ENCODE data around the gene GLRA3.
"Not testable (repeated sequence)": the region's sequence is repeated elsewhere in the genome, so short reads cannot be mapped to it uniquely, and the experiment has no call there.

The GLRA3 gene

DNA sequence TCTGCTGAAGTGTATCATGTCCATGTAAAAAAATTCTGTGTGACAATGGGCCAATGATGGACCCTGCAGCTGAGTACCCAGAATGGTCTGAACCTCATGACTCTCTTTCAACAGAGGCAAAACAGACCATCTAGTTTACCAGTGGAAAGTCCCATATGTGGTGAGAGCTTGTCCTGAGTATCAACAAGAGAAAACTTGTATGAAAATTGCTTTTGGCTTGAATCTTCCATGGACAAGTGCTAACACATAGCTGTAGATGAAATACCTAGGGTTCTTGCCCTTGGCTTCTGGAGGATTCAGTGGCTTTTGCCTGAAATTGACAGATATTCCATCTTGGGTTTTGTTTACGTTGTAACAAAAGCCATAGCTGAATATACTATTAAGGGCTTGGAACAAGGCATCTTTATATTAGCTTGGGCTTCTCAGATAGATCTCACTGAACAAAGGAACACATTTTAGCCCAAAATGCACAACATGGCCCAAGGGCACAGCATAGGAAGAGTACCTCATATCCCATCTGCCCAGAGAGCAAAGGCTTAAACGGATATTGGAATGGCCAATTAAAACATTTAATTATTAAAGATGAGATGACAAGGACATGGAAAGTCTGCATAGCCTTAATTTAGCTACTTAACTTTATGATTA is 178.2 kb downstream of the GLRA3 start:
- no peak for DNase-seq (ENCODE audit: low read depth)

DNA sequence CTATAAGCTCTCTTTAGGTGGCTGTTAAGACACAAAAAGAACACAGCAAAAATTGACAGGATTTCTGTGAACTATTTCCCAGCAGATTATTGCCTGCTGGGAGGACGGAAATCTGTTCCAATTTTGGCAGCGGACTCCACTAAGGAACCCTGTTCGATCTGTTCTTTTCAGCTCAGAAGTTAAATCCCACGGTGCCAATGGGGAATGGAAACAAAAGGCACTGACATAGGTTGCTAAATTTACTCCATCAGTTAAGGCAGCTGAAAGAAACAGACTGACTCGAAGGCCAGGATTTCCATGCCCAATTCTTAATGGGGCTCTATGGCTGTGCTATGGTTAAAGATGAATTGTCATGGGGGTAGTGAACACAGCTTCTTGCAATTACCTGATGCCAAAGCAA is 180.2 kb downstream of the GLRA3 start:
- DNase-seq (ENCODE audit: low read depth), result no peak

DNA sequence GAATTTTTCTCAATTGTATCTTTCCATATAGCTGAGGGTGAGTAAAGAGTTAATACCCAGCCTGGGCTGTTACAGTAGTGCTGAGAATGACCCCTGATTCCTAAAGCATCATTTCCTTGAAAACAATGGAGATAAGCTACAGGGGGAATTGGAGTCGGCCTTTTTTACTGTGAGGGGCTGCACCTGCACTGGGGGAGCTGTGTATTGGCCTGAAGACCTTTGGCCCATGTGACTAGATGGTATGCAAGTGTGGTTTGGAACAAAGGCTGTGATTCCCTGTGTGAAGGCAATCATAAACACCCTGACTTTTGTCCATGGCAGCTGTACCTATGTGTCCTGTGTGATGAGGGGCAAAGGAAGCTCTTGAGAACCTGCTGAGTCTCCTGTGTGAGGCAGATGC is 182.7 kb downstream of the GLRA3 start:
- no peak for DNase-seq (ENCODE audit: low read depth)

DNA sequence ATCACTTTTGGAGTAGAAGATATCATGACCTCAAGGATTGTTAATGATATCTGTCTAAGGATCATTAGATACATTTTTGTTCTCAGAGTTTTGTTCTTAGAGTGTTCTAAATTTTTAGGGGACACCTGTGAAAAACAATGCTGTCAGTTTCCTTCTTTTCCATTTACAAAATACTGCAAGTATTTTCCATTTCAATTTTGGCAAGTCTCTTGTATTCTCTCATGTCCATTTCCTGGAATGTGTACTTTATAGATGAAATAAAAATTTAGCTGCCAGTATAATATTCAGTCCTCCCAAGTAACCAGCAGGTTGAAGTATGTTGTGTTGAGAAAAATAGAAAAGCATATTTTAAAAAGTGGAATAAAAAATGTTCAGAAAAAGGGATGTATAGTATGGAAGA is 188.9 kb downstream of the GLRA3 start:
- DNase-seq (ENCODE audit: low read depth), result no peak

DNA sequence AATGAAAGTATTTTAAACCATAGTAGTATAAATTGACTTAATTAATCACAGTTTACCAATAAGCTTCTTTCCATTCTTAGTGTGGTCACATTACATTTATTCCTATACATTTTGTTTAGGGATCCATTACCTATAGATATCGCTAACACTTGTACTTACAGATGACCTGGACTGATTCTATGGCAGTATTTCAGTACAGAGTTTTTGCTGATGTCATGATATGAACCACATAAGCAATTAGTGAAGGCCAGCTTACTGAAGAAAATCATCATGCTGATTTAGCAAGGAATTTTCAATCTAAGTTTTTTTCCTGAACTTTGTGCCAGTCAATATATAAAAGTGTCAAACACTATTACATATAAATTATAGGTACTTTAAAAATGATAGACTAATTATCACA is 193.3 kb downstream of the GLRA3 start:
- no peak for DNase-seq (ENCODE audit: low read depth)

DNA sequence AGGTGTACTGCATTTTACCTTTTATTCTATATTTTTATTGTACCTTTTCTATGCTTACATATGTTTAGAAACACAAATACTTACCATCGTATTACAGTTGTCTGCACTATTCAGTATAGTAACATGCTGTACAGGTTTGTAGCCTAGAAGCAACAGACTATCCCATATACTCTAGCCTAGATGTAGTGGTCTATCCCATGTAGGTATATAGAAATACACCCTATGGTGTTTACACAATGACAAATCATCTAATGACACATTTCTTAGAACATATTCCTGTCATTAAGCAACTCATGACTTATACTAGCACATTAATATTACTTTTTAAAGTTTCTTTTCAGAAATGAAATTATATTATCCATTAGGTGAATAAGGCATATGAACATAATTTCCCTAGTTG is 195.6 kb downstream of the GLRA3 start:
- DNase-seq (ENCODE audit: low read depth), result no peak

DNA sequence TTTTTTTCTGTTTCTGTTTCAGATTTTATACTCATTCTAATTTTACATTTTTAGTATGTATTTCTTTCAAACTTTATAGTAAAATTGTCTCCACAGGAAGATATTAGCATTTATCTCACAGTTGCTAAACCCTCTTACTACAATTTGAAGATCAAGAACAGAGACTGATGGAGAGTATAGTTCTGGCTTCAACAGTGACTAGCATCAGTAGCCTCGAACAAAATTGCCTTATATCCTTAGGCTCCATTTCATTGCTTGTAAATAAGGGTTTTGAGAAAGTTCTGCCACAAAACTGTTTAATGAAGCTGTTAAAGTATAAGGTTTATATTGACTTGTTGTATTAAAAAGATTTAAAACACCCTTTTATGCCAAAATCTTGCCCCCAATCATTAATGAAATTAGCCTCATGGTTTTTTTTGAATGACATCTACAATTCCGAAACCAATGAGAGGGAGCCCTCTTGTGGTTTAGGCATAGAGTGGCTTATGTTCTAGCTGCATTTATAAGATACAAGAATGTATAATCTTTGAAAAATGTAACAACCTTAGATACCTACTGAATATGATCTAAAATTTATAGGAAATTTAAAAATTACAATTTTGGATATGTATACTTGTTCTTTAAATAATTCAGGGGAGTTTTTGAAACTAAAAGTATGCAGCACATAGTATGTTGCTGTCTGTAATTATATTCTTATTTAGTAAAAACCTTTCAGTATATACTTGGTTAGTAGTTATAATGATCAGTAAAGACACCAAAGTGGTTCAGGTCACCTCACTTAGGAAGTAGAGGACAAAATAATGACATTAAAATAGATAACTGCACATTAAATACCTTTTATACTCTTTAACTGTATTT is 196.9 kb downstream of the GLRA3 start:
- DNase-seq (ENCODE audit: low read depth), result peak; percentile 39

DNA sequence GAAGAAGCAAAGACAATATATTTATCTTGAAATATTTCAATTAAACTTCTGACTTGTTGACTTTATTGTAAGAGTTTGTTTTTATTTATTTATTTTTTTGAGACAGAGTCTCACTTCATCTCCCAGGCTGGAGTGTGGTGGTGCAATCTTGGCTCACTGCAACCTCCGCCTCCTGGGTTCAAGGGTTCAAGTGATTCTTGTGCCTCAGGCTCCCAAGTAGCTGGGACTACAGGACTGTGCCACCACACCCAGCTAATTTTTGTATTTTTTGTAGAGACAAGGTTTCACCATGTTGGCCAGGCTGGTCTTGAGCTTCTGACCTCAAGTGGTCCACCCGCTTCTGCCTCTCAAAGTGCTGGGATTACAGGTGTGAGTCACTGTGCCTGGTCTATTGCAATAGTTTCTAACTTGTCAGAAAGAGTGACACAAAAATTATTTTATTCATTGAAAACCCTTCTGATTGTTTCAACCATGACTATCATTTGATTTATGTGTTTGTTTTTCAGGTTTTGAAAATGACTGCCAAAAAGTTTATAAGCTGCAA is 199.1 kb downstream of the GLRA3 start:
- DNase-seq (ENCODE audit: low read depth), result not testable (repeated sequence)

DNA sequence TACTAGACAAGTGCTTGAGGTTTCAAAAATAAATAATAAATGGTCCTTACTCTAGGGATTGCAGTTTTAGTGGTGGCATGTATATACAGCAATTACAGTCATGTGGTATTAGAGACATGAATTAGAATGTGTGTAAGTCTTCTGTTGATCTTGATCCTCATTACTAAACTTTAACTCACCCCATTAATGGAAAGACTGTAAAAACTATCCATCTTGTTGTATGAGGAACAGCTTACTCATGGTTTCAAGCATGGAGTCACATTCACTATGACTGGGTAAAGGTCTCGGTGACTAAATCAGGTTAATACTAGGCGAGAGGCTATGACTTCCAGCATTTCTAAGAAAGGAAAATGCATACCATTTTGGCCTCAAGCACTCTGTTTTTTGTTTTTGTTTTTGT is 199.8 kb downstream of the GLRA3 start:
- no peak for DNase-seq (ENCODE audit: low read depth)

DNA sequence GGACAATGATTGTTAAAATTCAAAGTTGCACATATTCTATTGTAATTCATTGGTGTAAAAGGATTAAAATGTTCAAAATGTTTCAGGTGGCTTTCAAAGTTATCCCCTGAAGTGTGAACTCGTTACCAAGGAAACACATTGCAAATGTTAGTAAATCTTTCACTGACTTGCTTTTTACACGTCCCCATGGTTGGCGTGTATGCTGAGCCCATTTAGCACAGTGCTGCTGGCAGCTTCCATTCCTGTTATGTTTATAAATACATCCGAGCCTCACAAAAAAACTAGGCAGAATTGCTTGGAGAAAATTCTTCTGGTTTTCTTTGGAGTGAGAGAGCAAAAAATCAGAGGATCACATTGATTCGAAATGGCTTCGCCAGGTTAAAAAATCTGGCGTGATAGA is 200.9 kb downstream of the GLRA3 start:
- no peak for DNase-seq (ENCODE audit: low read depth)

DNA sequence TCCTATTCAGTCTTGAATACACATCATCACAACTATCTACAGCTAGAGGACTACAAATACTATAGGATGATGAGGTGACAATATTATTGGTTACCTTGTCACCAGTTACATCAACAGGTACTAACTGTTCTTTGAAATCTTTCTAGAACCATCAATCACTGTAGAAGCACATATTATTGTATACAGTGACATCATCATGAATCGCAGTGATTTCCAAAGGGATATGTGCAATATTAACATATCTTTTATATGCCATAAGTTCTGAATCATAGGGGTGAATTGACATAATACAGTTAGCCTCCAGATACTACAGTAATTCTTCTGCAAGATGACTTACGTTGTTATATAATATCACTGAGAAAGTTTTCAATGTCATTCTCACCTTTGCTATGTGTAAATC is 201.6 kb downstream of the GLRA3 start:
- DNase-seq (ENCODE audit: low read depth), result no peak

DNA sequence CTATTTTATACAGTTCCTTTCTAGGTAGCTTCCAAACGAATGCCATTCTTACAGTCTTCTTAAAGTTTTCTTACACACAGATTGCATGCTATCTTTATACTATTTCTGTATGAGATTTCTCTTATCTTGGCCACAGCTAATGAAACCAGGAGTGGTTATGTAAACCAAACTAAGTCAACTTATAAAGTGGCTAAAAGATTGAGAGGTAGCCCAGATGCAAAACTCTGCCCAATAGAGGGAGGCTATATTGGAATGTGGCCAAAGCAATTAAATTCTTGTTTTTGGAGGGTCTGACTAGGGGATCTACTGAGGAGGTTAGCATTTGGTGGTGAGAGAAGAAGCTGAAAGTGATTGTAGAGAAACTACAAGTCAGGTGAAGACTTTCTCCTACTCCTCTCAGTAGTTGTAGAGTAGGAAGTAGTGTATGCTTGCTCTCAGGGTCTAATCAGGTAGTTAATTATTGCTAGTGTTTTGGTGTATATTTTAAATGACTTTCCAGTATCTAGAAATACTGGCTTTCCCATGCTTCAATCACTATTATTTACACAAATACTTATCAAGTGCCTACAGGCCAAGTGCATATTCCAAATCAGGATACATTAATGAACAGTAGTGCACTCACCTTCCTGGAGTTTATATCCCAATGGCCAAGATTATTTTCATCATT is 202.6 kb downstream of the GLRA3 start:
- DNase-seq (ENCODE audit: low read depth), result no peak

DNA sequence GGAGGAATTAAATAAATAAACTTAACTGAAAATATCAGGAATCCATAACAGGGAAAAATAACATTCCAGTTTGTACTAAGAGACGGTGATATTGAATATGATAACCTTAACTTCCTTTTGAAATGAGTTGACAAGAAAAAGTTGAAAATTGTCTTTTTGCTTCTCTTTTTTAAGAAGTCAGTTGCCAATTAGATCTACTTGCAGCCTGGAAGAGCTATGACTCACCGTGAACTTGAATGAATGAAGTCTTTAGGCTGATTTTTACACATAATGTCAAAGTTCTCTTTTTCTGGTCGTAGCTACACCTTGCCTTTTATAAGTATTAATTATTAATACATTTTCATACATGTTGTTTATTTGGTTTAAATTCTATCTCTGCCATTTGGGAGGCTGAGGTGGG is 212.4 kb downstream of the GLRA3 start:
- no peak for DNase-seq (ENCODE audit: low read depth)

DNA sequence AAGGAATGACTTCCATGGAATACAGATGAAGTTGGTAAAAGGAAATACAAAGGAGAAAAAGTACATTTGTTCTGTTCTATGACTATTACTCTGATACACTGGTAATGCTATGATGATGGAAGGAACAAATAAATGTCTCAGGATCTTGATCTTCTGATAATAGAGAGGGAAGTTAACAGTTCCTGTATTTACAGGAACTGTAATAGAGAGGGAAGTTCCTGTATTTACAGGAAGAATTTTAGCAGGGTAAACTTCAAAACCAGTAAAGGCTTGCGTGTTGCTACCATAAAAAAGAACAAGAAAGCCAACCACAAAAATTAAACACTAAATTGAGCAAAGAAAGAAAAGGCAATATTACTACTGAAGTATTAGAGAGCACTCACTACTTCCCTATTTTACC is 215.1 kb downstream of the GLRA3 start:
- no peak for DNase-seq (ENCODE audit: low read depth)

DNA sequence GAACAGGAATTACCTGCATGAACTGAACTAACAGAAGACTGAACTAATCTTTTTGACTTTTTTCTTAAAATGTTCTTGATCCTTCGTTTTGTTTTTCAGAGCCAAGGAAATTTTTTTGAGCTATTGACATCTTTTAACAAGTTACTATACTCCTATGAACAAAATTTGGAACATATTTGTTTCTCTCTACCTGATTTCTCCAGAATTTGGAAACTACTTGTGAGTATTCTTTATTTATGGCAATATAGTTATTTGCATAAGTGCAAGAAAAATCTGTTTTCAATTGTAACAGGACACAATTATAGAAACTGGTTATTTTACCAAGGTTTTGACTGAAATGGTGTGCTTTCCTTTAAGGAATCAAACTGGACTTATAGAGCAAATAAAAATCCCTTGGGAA is 217.3 kb downstream of the GLRA3 start:
- DNase-seq (ENCODE audit: low read depth), result no peak

DNA sequence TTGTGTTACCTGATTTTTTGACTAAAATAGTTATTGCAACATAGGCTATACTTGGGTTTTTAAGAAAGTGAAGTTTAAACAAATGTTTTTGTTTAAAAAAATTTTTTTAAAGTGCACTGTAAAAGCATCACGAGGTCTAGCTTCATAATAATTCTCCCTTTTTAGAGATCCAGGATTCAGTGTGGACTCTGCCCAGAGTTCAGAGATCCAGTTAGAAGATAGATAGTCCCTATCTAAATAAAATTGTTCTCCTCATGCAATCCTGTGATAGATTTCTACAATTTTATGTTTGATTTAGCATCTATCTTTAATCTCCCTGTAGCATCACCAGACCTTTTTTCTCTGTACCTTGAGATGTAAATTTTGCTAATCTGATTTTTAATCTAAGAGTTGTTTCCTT is 221.3 kb downstream of the GLRA3 start:
- no peak for DNase-seq (ENCODE audit: low read depth)

DNA sequence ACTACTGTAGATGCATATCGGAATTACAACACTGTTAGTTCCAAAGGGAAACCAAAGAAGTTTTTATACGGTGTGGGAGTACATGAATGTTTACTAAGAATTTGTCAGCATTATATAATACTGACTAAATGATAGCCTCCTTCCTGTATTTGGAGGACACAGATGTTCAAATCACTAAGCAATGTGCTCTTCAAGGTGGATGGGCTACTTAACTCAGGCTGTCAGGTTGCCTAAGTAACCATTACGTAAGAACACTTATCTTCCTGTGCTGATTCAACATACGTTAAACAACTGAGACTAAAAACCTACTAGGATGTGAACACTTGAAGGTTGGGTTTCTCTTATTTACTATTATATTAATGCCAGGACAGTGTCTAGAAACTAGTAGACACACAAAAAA is 224.8 kb downstream of the GLRA3 start:
- DNase-seq (ENCODE audit: low read depth), result no peak

DNA sequence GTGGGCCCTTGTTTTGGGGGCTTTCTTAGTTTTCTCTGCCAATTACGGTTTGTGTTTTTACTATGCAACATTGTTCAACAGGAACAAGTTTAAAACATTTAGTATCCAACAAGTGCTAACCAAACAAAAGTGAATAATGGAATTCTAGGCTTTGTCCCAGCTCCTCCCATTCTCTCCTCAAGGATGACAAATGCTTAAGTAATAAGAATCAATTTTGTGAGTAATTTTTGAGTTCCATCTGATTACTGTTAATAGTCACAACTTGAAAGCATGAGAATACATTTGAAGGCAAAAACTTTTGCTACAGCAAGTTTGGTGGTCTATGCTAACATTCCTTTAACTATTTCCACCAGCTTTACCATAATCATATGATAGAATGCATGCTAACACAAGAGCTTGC is 228.7 kb downstream of the GLRA3 start:
- no peak for DNase-seq (ENCODE audit: low read depth)

DNA sequence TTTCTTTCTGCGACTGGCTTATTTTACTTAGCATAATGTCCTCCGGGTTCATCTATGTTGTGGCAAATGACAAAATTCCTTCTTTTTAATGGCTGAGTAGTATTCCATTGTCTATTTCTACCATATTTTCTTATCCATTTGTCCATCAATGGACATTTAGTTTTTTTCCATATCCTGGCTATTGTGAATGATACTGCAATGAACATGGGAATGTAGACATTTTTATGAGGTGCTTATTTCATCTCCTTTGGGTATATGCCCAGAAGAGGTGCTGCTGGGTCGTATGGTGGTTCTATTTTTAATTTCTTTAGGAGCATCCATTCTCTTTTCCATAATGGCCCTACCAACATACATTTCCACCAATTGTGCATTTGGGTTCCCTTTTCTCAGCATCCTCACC is 230.2 kb downstream of the GLRA3 start:
- DNase-seq (ENCODE audit: low read depth), result no peak

DNA sequence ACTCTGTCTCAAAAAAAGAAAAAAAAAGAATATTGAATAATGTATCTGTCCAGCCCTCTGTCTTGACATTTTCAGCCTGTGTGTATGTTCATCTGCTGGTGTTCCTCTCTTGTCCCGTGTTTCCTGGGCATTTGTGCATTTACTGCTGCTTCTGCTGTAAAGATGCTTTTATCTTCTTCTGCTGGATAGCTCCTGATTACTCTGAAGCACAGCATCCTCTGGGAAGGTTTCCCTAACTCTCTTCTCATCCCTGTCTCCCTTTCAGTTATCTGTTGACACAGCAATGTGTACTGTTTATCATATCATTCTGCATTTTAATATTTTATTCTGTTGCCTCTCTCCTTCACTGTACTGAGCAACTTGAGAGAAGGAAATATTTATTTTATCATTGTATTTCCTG is 232.5 kb downstream of the GLRA3 start:
- DNase-seq (ENCODE audit: low read depth), result no peak

DNA sequence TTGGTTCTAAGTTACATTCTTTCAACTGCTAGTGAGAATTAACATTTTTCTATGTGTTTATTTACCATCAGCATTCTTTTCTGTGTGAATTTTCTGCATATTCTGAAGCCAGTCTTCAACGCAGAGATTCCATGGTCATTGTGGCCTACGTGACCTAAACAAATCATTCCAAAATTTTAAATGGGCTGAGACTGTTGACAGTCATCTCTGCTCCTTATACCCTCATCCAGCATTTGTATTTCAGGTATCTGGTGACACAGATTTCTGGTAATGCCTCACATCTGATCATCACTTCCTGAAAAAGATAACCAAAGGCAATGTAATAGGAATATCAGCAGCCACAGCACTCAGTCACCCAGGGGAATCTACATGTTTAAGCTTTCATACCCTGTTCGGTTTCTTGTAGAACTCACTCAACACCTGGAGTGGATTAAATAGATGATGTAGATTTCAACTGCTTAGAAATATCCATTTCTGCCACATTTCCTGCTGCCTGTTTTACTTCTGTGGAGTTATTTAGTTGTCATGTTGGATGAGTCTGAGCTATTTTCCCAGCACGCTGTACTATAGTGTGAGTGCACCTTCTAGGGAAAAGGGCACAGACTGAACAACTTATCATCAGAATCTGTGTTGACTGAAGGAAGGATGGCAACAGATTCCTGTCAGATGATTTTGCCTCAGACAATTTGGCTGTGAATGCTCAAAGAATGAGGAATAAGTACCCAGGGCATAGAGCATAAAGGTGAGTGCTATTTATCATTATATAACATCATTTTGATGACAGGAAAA is 233.7 kb downstream of the GLRA3 start:
- no peak for DNase-seq (ENCODE audit: low read depth)

DNA sequence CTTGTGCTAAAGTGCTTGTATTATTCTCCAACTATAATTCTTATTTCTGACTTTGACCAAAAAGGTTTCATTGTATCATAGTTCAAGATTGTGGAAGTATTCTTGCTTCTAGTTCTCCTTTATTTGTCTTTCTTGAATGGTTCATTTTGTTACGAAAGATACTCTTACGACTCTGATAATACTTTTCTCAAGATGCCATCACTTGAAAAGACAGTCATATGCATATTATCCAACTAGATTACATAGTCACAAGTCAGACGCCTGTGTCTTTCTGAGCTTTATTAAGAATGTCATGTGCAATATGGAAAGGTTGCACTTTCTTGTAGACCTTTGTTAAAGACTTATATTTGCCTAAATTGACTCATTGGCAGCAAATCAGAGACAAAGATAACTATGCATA is 235.3 kb downstream of the GLRA3 start:
- no peak for DNase-seq (ENCODE audit: low read depth)
